ENCODE results near the gene NCF2.

DNA sequence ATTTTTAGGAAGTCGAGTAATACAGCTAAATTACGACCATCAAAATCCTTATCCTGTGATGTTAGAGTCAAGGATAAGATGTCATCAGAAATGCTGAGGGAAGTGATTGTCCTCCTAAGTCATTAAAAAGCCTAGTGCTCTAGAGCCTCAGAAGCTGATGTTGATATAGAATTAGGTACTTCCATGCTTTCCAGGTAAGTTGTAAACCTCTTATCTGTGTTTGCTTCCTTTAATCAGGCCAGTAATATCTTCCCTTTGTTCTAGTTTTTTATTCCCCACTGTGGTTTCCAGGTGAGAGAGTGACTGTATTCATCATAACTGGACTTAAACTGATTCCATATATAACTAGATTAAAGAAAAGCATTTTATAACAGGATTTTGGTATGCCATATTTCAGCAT, 73.5 kb downstream of the NCF2 start:
- no peak for TF ChIP-seq CTCF (IDR thresholded peaks at IDR 0.05)
- no peak for TF ChIP-seq POLR2A (IDR thresholded peaks at IDR 0.05)
